Endothelial cell of umbilical vein (primary cell): Measurements from ENCODE around the gene AGK. TPM values are rescaled to one million over a fixed set of nuclear protein-coding genes. Genes with fewer than 3 reads are reported as not detected.

Experiments
- BruUV-seq: library from RNA; stranded (reverse); fragments of 400-500 nt; replicated peaks from 2 replicates; lab custom pipeline; 2021; lab: Mats Ljungman, UMichigan
- CTCF ChIA-PET: fragments of 300-600, 350-600 bp; sonication (Branson Sonifier 250); formaldehyde crosslinking; loops from one replicate; lab custom pipeline; 2021; ENCODE audit warnings: antibody characterized with exemption, inconsistent platforms; lab: Charles Lee
- POLR2A ChIA-PET: fragments of 300-600, 350-600 bp; sonication (Branson Sonifier 250); formaldehyde crosslinking; loops from one replicate; lab custom pipeline; 2021; ENCODE audit warnings: antibody characterized with exemption, inconsistent platforms; lab: Charles Lee
- DNase-seq: peaks from one replicate; pipeline ENCODE4 v3.0.0-alpha.2; 2011; ENCODE audit warnings: low read depth, low spot score
- FAIRE-seq: peaks from 2 replicates; lab custom pipeline; 2011; peaks lifted over from hg19 to GRCh38; lab: Jason Lieb, UNC
- H2AFZ ChIP-seq: 2 replicates; pipeline ENCODE4 v1.6.0; 2012; ENCODE audit warnings: low read depth, low read length, control low read depth, inconsistent platforms
- H3K27ac ChIP-seq: 2 replicates; pipeline ENCODE4 v1.5.1; 2011; ENCODE audit warnings: low read depth, mild to moderate bottlenecking, control low read depth, low read length, moderate library complexity; ENCODE audit not compliant: insufficient read depth
- H3K27me3 ChIP-seq, 2 experiments: 2 replicates each; pipeline versions ENCODE4 v1.6.0 to v1.6.1; 2011; ENCODE audit warnings: low read length in 2 of 2, mixed read lengths in 1 of 2; ENCODE audit not compliant: control insufficient read depth in 2 of 2, insufficient read depth in 2 of 2
- H3K36me3 ChIP-seq, 2 experiments: 2 replicates in 1 of 2; 3 replicates in 1 of 2; pipeline ENCODE4 v1.5.1; 2011; ENCODE audit warnings: low read length in 2 of 2, mild to moderate bottlenecking in 1 of 2, moderate library complexity in 1 of 2; ENCODE audit not compliant: control insufficient read depth in 2 of 2, insufficient read depth in 2 of 2; ENCODE audit errors: extremely low read depth in 1 of 2
- H3K4me1 ChIP-seq: 3 replicates; pipeline ENCODE4 v1.5.1; 2011; ENCODE audit warnings: mild to moderate bottlenecking, low read length; ENCODE audit not compliant: control insufficient read depth, insufficient read depth; ENCODE audit errors: extremely low read depth
- H3K4me2 ChIP-seq: 2 replicates; pipeline ENCODE4 v1.6.1; 2011; ENCODE audit warnings: low read length, control low read depth, mixed read lengths; ENCODE audit not compliant: insufficient read depth
- H3K4me3 ChIP-seq, 3 experiments: fragments of 200-600 bp in 1 of 3; sonication (generic), shearing (Covaris generic) in 1 of 3; replicated peaks in 1 of 3; 2 replicates each; pipeline ENCODE4 v1.5.1; 2011 to 2016; ENCODE audit warnings: control low read depth in 3 of 3, low read length in 3 of 3, mild to moderate bottlenecking in 2 of 3, inconsistent platforms in 1 of 3, low read depth in 1 of 3, moderate library complexity in 1 of 3; ENCODE audit not compliant: insufficient read depth in 1 of 3
- H3K79me2 ChIP-seq: 2 replicates; pipeline ENCODE4 v1.6.0; 2012; ENCODE audit warnings: low read length, inconsistent platforms; ENCODE audit not compliant: control insufficient read depth, insufficient read depth
- H3K9ac ChIP-seq: replicated peaks from 2 replicates; pipeline ENCODE3; 2011; ENCODE audit warnings: low read length, control low read depth; ENCODE audit not compliant: insufficient read depth; ENCODE audit errors: extremely low read depth
- H3K9me1 ChIP-seq: replicated peaks from 3 replicates; pipeline ENCODE4 v1.6.0; 2011; ENCODE audit warnings: mild to moderate bottlenecking, low read length; ENCODE audit not compliant: control insufficient read depth, insufficient read depth; ENCODE audit errors: extremely low read depth
- H3K9me3 ChIP-seq: replicated peaks from 2 replicates; pipeline ENCODE4 v1.5.1; 2012; ENCODE audit warnings: low read length, inconsistent platforms; ENCODE audit not compliant: control insufficient read depth, insufficient read depth
- H4K20me1 ChIP-seq: replicated peaks from 2 replicates; pipeline ENCODE3; 2011; ENCODE audit warnings: mild to moderate bottlenecking, low read length; ENCODE audit not compliant: control insufficient read depth, insufficient read depth; ENCODE audit errors: extremely low read depth
- CTCF ChIP-seq, 2 donors: IDR thresholded peaks; 1 replicate in 1 of 2; 2 replicates in 1 of 2; pipeline ENCODE4 v1.5.1; 2011; ENCODE audit warnings: low read length in 2 of 2, mild to moderate bottlenecking in 2 of 2, moderate library complexity in 2 of 2, control low read depth in 1 of 2, inconsistent platforms in 1 of 2, low read depth in 1 of 2; ENCODE audit not compliant: insufficient read depth in 1 of 2; ENCODE audit errors: extremely low read depth in 1 of 2
- EZH2 ChIP-seq: IDR thresholded peaks from 2 replicates; pipeline ENCODE4 v1.6.1; 2012; ENCODE audit warnings: borderline replicate concordance, low read depth, mild to moderate bottlenecking, moderate library complexity, low read length, inconsistent platforms; ENCODE audit not compliant: severe bottlenecking
- FOS ChIP-seq: IDR thresholded peaks from 2 replicates; pipeline ENCODE4 v1.6.1; 2011; ENCODE audit warnings: mild to moderate bottlenecking, low read length, moderate library complexity, borderline replicate concordance; ENCODE audit not compliant: insufficient read depth
- GATA2 ChIP-seq: IDR thresholded peaks from 2 replicates; pipeline ENCODE4 v1.7.0; 2011; ENCODE audit warnings: low read depth, mild to moderate bottlenecking, moderate library complexity, mixed read lengths, low read length; ENCODE audit not compliant: insufficient read length, insufficient read depth
- JUN ChIP-seq: IDR thresholded peaks from 2 replicates; pipeline ENCODE4 v1.6.1; 2011; ENCODE audit warnings: borderline replicate concordance, low read depth; ENCODE audit not compliant: insufficient read length, insufficient read depth
- MAX ChIP-seq: IDR thresholded peaks from 2 replicates; pipeline ENCODE4 v1.6.1; 2011; ENCODE audit not compliant: insufficient read depth, insufficient read length
- MYC ChIP-seq: IDR thresholded peaks from one replicate; pipeline ENCODE4 v1.6.1; 2011; ENCODE audit warnings: mild to moderate bottlenecking, low read depth, low read length
- POLR2A ChIP-seq: IDR thresholded peaks from 2 replicates; pipeline ENCODE4 v1.6.1; 2012; ENCODE audit warnings: low read depth, mild to moderate bottlenecking, control low read depth, low read length
- POLR2AphosphoS5 ChIP-seq: IDR thresholded peaks from 2 replicates; pipeline ENCODE4 v1.6.1; 2012; ENCODE audit warnings: low read depth, mild to moderate bottlenecking, control low read depth, low read length, moderate library complexity; ENCODE audit not compliant: insufficient read depth
- dilution Hi-C: fragments of 300-500 bp; cut with MboI; formaldehyde crosslinking; loops from one replicate; pipeline ENCODE4 v1.15.0; 2019; ENCODE audit warnings: low sequenced_read_pairs; ENCODE audit not compliant: extremely low pct_ligation_motif_present
- intact Hi-C: fragments of 100-400 bp; cut with micrococcal nuclease; formaldehyde crosslinking; loops from one replicate; pipeline ENCODE4 v1.10.0; 2022
- polyA plus RNA-seq, 4 experiments: library from polyadenylated mRNA; depleted of rRNA in 3 of 4; stranded (reverse) in 3 of 4; unstranded in 1 of 4; fragments of >200 nt; gene quantifications; 2 replicates each; pipeline versions ENCODE4 v1.2.1 to v1.2.3, GENCODE V29; 2011 to 2012; ENCODE audit warnings: missing spikeins in 1 of 4
- total RNA-seq: library from RNA; stranded (reverse); gene quantifications from 2 replicates; pipeline ENCODE4 v1.2.3, GENCODE V29; 2021

The AGK gene
- total and polyA plus RNA-seq, 2 donors (not counting 3 experiments of a cell fraction or from before 2014, with no cell fraction given) = 23.6 to 34.3 TPM

- Histone ChIP-seq H4K20me1 (no peaks in the 10 kb centered on the region), H3K9me3 (no peaks in the 10 kb centered on the region), H3K27me3 (no peaks in the 10 kb centered on the region), H3K9ac (no peak overlapping the region), H3K4me1 (no peaks in the 10 kb centered on the region), H3K4me2 (no peak overlapping the region), H2AFZ (no peak overlapping the region), H3K9me1 (no peaks in the 10 kb centered on the region), H3K79me2 (peaks cover 5% of the 10 kb centered on the region), H3K36me3 (peaks cover 3 to 8% of the 10 kb centered on the region in 2 experiments), H3K4me3 (no peak overlapping the region), H3K27ac (no peak overlapping the region)
- dilution Hi-C loops = no loop called here
- CTCF ChIA-PET = interaction anchor here (1.4 kb wide), 1 partner anchor 88 kb away, joined by 5 read pairs; no protein-coding TSS in a partner anchor
- DNase-seq (no peak), FAIRE-seq (no peak)
- POLR2A ChIA-PET = no interaction called here
- intact Hi-C loops = no loop called here
- no TSS peak for BruUV-seq
- TF ChIP-seq MYC (no peak), GATA2 (no peak), POLR2AphosphoS5 (no peak), MAX (no peak), JUN (no peak), EZH2 (no peak), FOS (no peak), POLR2A (no peak), CTCF (IDR thresholded peaks at IDR 0.05; ENCODE audit: extremely low read depth in 1 of 2, insufficient read depth in 1 of 2, low read depth in 1 of 2, low read length in 2 of 2) (no peak)
These were observed 10.8 kb downstream of the AGK start for GRCh38 chr7:141562036-141562435.
